ENCODE results near the gene USP8.

Gene USP8

DNA sequence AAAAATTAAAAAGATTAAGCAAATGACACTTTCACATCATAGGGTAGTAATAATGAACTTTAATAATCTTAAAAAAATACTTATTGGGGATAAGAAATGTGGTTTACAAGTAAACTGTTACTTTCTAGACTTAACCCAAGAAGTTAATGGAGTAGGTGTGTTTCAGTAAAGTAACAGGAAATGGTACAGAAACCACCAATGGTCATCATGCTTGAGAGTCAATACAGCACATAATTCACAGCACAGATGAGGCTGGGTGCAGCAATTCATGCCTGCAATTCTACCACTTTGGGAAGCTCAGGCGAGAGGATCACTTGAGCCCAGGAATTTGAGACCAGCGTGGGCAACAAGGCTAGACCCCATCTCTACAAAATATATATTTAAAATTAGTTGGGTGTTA lies 133.8 kb downstream of the USP8 start:
- no peaks in the 10 kb centered on the region for H3K27me3 ChIP-seq (ENCODE audit: control insufficient read depth in 1 of 2, insufficient read depth in 2 of 2, low read length in 2 of 2)
- no peaks in the 10 kb centered on the region for H3K9me3 ChIP-seq (ENCODE audit: control insufficient read depth in 1 of 2, low read length in 2 of 2)
- H3K36me3 ChIP-seq (ENCODE audit: control insufficient read depth in 1 of 2, insufficient read depth in 2 of 2, low read length in 2 of 2), result peaks cover 3 to 26% of the 10 kb centered on the region in 2 donors
- H3K27ac ChIP-seq (ENCODE audit: low read depth, low read length), result no peak overlapping the region
- no peak overlapping the region for H3K9ac ChIP-seq (ENCODE audit: low read depth in 1 of 2, low read length in 2 of 2)
- no peak overlapping the region for H3K4me3 ChIP-seq (ENCODE audit: low read depth in 1 of 2, low read length in 2 of 2)
- no peaks in the 10 kb centered on the region for H3K4me1 ChIP-seq (ENCODE audit: control insufficient read depth in 1 of 2, insufficient read depth in 2 of 2, low read length in 2 of 2)

DNA sequence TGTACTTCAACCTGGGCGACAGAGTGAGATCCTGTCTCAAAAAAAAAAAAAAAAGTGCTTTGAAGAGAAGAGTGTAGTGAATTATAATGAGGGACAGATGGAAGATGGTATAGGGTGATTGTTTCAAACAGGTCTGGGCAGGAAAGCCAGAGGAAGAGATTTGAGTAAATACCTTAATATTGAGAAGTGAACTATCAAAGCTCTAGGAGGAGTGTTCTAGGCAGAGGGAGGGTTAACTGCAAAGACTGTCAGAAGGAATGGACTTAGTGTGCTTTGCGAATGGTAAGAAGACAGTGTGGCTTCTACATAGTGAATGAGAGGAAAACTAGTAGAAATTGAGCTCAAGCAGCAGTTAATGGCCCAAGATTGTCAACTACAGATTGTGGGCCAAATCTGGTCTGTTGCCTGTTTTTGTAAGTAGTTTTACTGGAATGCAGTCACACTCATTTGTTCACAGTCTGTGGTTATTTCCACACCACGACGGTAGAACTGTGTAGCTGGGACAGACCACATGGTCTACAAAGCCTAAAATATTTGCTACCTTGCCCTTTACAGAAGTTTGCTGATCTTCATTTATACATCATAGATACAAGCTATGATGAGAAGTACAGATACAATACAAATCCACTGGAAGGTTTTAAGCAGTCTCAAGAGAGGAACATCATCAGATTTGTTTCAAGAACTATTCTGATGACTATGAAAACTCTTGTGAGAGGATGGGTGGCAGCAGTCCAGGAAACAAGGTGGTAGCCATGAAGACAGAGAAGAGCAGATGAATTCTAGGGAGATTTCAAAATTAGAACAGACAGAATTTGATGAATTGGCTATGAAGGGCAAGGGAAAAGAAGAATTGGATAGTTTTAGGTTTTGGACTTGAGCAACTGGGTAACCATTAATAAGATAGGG lies 138.8 kb downstream of the USP8 start:
- H3K27me3 ChIP-seq (ENCODE audit: control insufficient read depth in 1 of 2, insufficient read depth in 2 of 2, low read length in 2 of 2), result no peaks in the 10 kb centered on the region
- no peaks in the 10 kb centered on the region for H3K9me3 ChIP-seq (ENCODE audit: control insufficient read depth in 1 of 2, low read length in 2 of 2)
- H3K4me1 ChIP-seq (ENCODE audit: control insufficient read depth in 1 of 2, insufficient read depth in 2 of 2, low read length in 2 of 2), result no peaks in the 10 kb centered on the region
- H3K4me3 ChIP-seq (ENCODE audit: low read depth in 1 of 2, low read length in 2 of 2), result no peak overlapping the region
- H3K27ac ChIP-seq (ENCODE audit: low read depth, low read length), result no peak overlapping the region
- H3K9ac ChIP-seq (ENCODE audit: low read depth in 1 of 2, low read length in 2 of 2), result no peak overlapping the region
- peaks cover 11 to 45% of the 10 kb centered on the region in 2 donors for H3K36me3 ChIP-seq (ENCODE audit: control insufficient read depth in 1 of 2, insufficient read depth in 2 of 2, low read length in 2 of 2)

DNA sequence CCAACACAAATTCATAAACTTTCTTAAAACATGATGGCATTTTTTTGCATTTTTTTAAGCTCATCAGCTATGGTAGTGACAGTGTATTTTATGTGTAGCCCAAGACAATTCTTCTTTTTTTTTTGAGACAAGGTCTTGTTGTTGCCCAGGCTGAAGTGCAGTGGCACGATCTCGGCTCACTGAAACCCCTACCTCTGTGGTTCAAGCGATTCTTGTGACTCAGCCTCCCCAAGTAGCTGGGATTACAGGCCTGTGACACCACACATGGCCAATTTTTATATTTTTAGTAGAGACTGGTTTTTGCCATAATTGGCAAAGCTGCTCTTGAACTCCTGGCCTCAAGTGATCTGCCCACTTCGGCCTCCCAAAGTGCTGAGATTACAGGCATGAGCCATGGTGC lies 139.6 kb downstream of the USP8 start:
- Histone ChIP-seq H3K4me3 (ENCODE audit: low read depth in 1 of 2, low read length in 2 of 2) (no peak overlapping the region), H3K9ac (ENCODE audit: low read depth in 1 of 2, low read length in 2 of 2) (no peak overlapping the region), H3K36me3 (ENCODE audit: control insufficient read depth in 1 of 2, insufficient read depth in 2 of 2, low read length in 2 of 2) (peaks cover 11 to 45% of the 10 kb centered on the region in 2 donors)

More for the DNA sequence above, 139.6 kb downstream of the USP8 start:
- Histone ChIP-seq H3K9me3 (ENCODE audit: control insufficient read depth in 1 of 2, low read length in 2 of 2) (no peaks in the 10 kb centered on the region), H3K4me1 (ENCODE audit: control insufficient read depth in 1 of 2, insufficient read depth in 2 of 2, low read length in 2 of 2) (no peaks in the 10 kb centered on the region), H3K27me3 (ENCODE audit: control insufficient read depth in 1 of 2, insufficient read depth in 2 of 2, low read length in 2 of 2) (no peaks in the 10 kb centered on the region), H3K27ac (ENCODE audit: low read depth, low read length) (no peak overlapping the region)
